Skeletal muscle satellite cell (primary cell): ENCODE results near the gene HINT3.

ENCODE experiments used
- H3K27me3 ChIP-seq: 2 replicates; pipeline ENCODE4 v1.7.0; 2013; ENCODE audit warnings: low read length; ENCODE audit not compliant: control insufficient read depth, insufficient read depth
- H3K36me3 ChIP-seq: 2 replicates; pipeline ENCODE4 v1.7.0; 2013; ENCODE audit warnings: mild to moderate bottlenecking, control low read depth, low read length; ENCODE audit not compliant: insufficient read depth
- H3K4me1 ChIP-seq: 2 replicates; pipeline ENCODE4 v1.7.0; 2013; ENCODE audit warnings: low read length; ENCODE audit not compliant: control insufficient read depth, insufficient read depth
- H3K4me2 ChIP-seq: 2 replicates; pipeline ENCODE4 v1.7.0; 2013; ENCODE audit warnings: mild to moderate bottlenecking, low read length
- H3K4me3 ChIP-seq: 2 replicates; pipeline ENCODE4 v1.7.0; 2013; ENCODE audit warnings: low read length
- H3K9ac ChIP-seq: 2 replicates; pipeline ENCODE4 v1.7.0; 2013; ENCODE audit warnings: mild to moderate bottlenecking, low read depth, low read length, moderate library complexity
- H3K9me3 ChIP-seq: replicated peaks from 2 replicates; pipeline ENCODE4 v1.7.0; 2013; ENCODE audit warnings: mild to moderate bottlenecking, control low read depth, low read length

Gene HINT3

DNA sequence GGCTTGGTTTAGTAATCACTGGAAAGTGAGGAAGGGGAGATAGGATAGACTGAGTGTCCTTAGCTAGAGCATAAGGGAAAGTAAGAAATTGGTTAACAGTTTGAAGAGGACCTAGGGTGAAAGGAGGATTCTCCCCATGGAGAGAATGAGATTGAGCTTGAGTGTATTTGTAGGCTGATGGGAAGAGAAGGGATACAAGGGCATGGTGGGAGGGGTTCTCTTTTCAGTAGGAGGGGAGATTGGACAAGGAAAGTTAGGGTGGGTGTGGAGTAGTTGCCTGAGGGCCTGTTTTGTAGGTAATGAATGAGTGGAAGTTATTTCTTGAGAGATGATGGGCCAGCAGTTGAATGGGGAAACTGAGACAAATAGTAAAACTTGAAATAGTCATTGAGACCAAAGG is 31.7 kb downstream of the HINT3 start:
- Histone ChIP-seq H3K9ac (no peak overlapping the region), H3K4me1 (peaks cover 20% of the 10 kb centered on the region), H3K36me3 (no peaks in the 10 kb centered on the region), H3K9me3 (no peaks in the 10 kb centered on the region), H3K4me2 (no peak overlapping the region), H3K27me3 (no peaks in the 10 kb centered on the region), H3K4me3 (no peak overlapping the region)

DNA sequence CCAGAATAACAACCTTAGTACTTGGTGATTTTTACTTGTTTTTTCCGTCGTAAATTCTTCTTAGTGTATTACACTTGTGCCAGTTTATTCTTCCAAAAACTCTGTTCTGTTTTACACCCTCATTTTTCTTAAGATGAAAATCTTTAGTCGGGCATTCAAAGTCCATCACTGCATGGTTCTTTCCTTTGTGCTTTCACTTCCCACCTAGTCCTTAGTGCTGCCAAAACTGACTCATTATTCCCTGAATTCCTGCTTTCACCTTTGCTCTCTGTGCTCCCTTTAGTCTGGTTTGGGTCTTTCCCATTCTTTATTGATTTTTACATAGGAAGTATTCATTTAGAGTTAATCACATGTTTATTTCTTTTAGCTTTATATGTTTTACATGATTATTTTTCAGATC is 33.1 kb downstream of the HINT3 start:
- Histone ChIP-seq H3K9ac (no peak overlapping the region), H3K36me3 (no peaks in the 10 kb centered on the region), H3K4me1 (peaks cover 9% of the 10 kb centered on the region), H3K4me3 (no peak overlapping the region), H3K27me3 (no peaks in the 10 kb centered on the region), H3K9me3 (no peaks in the 10 kb centered on the region), H3K4me2 (no peak overlapping the region)

DNA sequence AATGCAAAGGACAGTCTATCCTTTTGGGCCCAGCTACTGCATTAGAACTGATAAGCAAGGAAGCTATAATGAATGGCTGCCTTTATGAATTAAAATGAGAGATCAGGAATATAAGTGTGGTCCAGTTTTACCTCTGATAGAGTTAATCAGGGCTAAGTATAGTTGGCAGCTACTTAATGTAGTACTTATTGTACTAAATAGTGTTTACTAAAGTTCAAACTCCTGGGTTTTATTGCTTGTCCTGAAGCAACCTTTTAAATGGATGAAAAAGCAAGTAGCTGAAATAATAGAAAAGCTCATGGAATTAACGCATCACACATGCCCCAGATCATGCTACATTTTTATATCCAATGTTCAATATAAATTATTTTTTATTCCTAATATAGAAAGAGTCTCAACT is 35.1 kb downstream of the HINT3 start:
- no peaks in the 10 kb centered on the region for H3K27me3 ChIP-seq
- no peaks in the 10 kb centered on the region for H3K36me3 ChIP-seq
- peaks cover 3% of the 10 kb centered on the region for H3K4me1 ChIP-seq
- no peaks in the 10 kb centered on the region for H3K9me3 ChIP-seq
- no peak overlapping the region for H3K4me2 ChIP-seq
- H3K4me3 ChIP-seq, result no peak overlapping the region
- H3K9ac ChIP-seq, result no peak overlapping the region

DNA sequence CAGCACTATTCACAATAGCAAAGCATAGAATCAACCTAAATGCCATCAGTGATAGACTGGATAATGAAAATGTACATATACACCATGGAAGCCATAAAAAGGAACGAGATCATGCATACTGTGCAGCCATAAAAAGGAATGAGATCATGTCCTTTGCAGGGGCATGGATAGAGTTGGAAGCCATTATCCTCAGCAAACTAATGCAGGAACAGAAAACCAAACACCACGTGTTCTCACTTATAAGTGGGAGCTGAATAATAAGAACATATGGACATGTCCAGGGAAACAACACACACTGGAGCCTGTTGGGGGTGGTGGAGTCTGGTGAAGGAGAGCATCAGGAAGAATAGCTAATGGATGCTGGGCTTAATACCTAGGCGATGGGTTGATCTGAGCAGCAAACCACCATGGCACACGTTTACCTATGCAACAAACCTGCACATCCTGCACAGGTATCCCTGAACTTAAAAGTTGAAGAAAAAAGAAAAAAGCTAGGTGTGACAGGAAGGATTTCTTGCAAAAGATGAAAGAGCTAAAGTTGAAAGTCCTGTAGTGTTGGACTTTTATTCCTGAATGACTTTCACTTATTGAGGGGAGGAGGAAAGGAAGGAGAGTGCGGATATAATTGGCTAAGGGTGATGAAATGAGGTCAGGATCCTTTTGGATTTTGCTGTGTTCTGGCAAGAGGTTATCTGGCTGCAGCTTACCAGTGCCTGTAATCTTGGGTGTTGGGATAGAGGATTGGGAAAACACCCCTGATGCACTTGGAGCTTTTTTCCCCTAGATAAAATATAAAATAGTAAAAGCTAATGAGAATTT is 38.3 kb downstream of the HINT3 start:
- H3K4me3 ChIP-seq, result no peak overlapping the region
- peaks cover 14% of the 10 kb centered on the region for H3K36me3 ChIP-seq
- no peaks in the 10 kb centered on the region for H3K4me1 ChIP-seq
- H3K27me3 ChIP-seq, result no peaks in the 10 kb centered on the region
- no peak overlapping the region for H3K4me2 ChIP-seq
- no peak overlapping the region for H3K9ac ChIP-seq
- no peaks in the 10 kb centered on the region for H3K9me3 ChIP-seq

DNA sequence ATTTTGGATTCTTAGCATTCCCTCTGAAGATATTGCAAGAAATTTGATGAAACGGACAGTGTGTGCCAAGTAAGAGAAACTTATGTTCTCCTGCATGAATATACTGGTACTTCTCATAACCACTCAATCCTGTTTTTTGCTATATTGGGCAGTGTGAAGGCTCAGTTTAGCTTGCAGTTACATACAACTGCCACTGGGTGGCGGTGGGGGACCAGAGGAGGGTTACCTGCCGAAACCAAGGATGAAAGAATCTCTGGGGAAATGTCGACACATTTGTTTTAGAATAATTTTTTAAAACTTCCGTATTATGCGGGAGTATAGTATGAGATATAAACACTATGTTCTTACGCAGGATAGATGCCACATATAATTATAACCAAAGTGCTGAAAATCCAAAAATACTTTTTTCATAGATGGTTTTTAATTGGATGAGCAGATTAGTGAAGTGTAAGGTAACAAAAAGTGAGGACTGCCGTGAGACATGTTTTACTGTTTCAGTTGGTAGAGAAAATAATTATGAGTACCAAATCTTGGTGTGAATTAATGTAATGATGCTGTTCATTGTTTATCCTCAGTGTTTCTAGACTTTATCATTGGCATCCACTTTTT is 39.5 kb downstream of the HINT3 start:
- H3K9ac ChIP-seq, result no peak overlapping the region
- no peak overlapping the region for H3K4me3 ChIP-seq
- no peaks in the 10 kb centered on the region for H3K27me3 ChIP-seq
- H3K36me3 ChIP-seq, result peaks cover 14% of the 10 kb centered on the region
- H3K4me2 ChIP-seq, result peak overlapping the region; percentile 31
- no peaks in the 10 kb centered on the region for H3K4me1 ChIP-seq
- H3K9me3 ChIP-seq, result no peaks in the 10 kb centered on the region

DNA sequence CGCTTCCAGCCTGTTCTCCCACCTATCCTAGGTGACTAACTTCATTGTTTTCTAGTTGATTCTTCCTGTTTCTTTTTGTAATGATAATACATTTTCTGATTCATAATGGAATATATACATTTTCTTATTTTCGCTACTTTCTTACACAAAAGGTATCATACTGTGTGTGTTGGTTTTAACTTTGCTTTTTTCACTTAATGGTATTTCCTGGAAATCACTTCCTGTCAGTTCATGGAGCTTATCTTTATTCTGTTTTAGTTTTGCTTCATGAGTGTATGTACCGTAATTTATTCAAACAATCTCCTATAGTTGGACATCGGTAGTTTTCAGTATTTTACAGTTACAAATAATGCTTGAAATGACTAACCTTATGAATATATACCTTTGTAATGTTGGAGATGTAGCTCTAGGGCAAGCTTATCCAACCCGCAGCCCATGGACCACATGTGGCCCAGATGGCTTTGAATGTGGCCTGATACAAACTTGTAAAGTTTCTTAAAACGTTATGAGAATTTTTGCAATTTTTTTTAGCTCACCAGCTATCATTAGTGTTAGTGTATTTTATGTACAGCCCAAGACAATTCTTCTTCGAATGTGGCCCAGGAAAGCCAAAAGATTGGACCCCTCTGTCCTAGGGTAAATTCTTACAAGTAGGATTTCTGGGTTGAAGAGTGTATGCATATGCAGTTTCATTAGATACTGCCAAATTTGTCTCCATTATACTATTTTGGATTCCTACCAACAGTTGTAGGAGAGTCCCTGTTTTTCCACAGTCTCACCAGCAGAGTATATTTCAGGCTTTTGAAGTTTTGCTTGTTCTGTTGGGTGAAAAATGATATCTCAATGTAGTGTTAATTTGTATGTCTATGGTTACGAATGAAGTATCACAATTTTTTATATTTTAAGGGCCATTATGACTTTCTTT is 46.4 kb downstream of the HINT3 start:
- Histone ChIP-seq H3K9ac (no peak overlapping the region), H3K9me3 (no peaks in the 10 kb centered on the region), H3K4me3 (no peak overlapping the region), H3K27me3 (no peaks in the 10 kb centered on the region), H3K4me1 (no peaks in the 10 kb centered on the region), H3K4me2 (no peak overlapping the region), H3K36me3 (peaks cover 13% of the 10 kb centered on the region)

DNA sequence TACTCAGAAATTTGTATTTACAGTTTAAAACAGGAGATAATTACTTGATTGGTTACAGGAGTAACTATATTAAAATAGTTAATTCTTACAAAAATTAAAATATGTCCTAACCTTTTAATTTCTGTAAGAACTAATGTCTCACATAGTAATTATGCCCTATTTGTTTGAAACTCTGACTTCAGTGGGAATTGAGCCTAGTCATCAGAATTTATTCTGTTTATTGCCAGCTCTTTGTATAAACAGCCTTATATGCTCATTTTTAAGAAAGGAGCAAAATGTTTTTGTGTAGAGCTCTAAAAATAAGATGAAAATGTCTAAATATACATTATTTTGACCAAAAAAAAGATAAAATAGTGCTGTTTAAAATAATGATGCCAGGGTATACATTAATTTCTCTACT is 51.2 kb downstream of the HINT3 start:
- Histone ChIP-seq H3K4me1 (no peaks in the 10 kb centered on the region), H3K9me3 (no peaks in the 10 kb centered on the region), H3K36me3 (peaks cover 24% of the 10 kb centered on the region), H3K4me3 (no peak overlapping the region), H3K9ac (no peak overlapping the region), H3K4me2 (no peak overlapping the region), H3K27me3 (no peaks in the 10 kb centered on the region)

DNA sequence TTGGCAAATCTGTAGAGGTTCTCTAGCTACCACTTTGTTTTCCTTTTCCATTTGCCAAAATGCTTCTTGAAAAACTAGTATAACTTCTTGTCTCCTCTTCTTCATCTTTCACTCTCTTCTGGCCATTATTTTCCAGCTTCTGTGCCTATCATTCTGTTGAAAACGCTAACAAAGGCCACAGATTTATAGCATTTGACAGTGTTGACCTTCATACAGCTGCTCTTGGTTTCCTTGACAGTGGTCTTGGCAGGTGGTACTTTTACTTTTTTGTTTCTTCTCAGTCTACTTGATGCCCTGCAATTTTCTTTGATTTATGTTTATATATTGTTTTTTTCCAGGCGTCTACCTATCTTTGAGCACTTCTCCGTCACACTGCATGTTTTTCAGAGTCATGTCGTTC is 53.5 kb downstream of the HINT3 start:
- Histone ChIP-seq H3K9ac (no peak overlapping the region), H3K4me3 (no peak overlapping the region), H3K9me3 (no peaks in the 10 kb centered on the region), H3K36me3 (peaks cover 31% of the 10 kb centered on the region), H3K27me3 (no peaks in the 10 kb centered on the region), H3K4me2 (no peak overlapping the region), H3K4me1 (no peaks in the 10 kb centered on the region)

DNA sequence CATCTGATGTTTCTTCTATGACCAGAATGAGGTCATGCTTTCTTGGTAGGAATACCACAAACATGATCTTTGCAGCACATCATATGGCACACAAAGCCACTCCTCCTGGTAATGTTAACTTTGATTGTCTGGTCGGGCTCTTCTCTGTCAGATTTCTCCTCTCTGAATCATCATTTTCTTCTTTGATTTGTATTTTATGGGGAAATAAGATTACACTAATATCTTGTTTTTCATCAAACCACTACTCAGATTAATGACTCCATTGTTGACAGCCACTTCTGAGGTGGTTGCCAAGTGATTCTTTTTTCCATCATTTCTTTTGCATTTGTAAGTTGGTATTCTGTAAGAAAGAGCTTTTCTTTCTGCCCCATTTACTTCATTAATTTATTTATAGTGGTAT is 59.3 kb downstream of the HINT3 start:
- no peak overlapping the region for H3K9ac ChIP-seq
- H3K36me3 ChIP-seq, result peaks cover 29% of the 10 kb centered on the region
- H3K9me3 ChIP-seq, result no peaks in the 10 kb centered on the region
- H3K4me3 ChIP-seq, result no peak overlapping the region
- peaks cover 6% of the 10 kb centered on the region for H3K4me1 ChIP-seq
- no peaks in the 10 kb centered on the region for H3K27me3 ChIP-seq
- no peak overlapping the region for H3K4me2 ChIP-seq

DNA sequence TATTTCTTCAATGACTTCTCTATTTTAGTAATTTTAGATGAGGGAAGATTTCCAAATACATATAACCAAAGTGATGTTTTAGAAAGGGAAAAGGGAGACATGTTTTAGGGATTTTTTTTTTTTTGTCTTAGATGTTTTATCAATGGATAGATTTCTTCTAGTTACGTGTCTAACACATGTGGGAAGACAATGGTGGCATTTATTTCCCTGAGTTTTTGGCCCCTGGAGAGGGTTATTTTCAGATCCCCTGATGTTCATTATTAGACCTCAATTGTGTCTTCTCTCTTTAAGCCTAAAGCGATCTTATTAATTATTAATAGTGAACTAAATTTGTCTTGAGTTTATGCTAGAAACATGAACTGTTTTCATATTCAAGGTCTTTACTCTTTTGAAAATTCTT is 60.0 kb downstream of the HINT3 start:
- H3K4me1 ChIP-seq, result peaks cover 8% of the 10 kb centered on the region
- no peaks in the 10 kb centered on the region for H3K27me3 ChIP-seq
- H3K9me3 ChIP-seq, result no peaks in the 10 kb centered on the region
- H3K4me3 ChIP-seq, result no peak overlapping the region
- no peak overlapping the region for H3K9ac ChIP-seq
- no peak overlapping the region for H3K4me2 ChIP-seq
- peaks cover 30% of the 10 kb centered on the region for H3K36me3 ChIP-seq

DNA sequence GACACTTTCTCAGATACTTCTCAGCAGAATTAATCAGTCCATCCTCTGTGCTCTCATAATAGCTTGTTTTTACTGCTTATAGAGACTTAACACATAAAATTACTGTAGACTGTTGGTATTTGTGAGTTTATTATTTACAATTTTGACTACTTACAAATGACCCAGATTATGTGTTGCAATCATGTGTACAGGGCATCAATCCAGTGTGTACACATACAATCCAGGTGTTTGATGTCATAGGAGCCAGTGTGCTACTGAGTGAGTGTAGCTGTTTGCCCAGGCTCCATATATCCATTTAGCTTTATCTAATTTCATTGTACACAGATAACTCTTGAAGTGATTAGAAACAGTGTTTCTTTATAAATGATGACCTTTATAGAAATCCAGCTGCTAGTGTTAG is 61.1 kb downstream of the HINT3 start:
- no peak overlapping the region for H3K4me3 ChIP-seq
- H3K27me3 ChIP-seq, result no peaks in the 10 kb centered on the region
- H3K4me2 ChIP-seq, result no peak overlapping the region
- peaks cover 31% of the 10 kb centered on the region for H3K36me3 ChIP-seq
- no peak overlapping the region for H3K9ac ChIP-seq
- H3K9me3 ChIP-seq, result no peaks in the 10 kb centered on the region
- H3K4me1 ChIP-seq, result peaks cover 8% of the 10 kb centered on the region
